Astrocyte (in vitro differentiated cells and primary cell): ENCODE results near the gene CLSTN3. TPM values are rescaled to one million over a fixed set of nuclear protein-coding genes. Genes with fewer than 3 reads are reported as not detected.

Experiments used
- DNase-seq: peaks from one replicate; pipeline ENCODE4 v3.0.0-alpha.2; 2010; ENCODE audit warnings: low read depth
- FAIRE-seq: peaks from 2 replicates; lab custom pipeline; 2011; peaks lifted over from hg19 to GRCh38; lab: Jason Lieb, UNC
- H2AFZ ChIP-seq: 2 replicates; pipeline ENCODE4 v1.6.0; 2012; ENCODE audit warnings: low read depth, low read length, inconsistent platforms
- H3K27ac ChIP-seq: 2 replicates; pipeline ENCODE4 v1.5.1; 2011; ENCODE audit warnings: low read depth, low read length, inconsistent platforms
- H3K27me3 ChIP-seq: 2 replicates; pipeline ENCODE4 v1.6.0; 2011; ENCODE audit warnings: low read length, inconsistent platforms; ENCODE audit not compliant: insufficient read depth
- H3K36me3 ChIP-seq: 2 replicates; pipeline ENCODE4 v1.5.1; 2011; ENCODE audit warnings: low read length, inconsistent platforms; ENCODE audit not compliant: insufficient read depth
- H3K4me1 ChIP-seq: 2 replicates; pipeline ENCODE4 v1.5.1; 2011; ENCODE audit warnings: low read length, inconsistent platforms; ENCODE audit not compliant: insufficient read depth
- H3K4me2 ChIP-seq: 2 replicates; pipeline ENCODE4 v1.6.0; 2012; ENCODE audit warnings: low read length, inconsistent platforms
- H3K4me3 ChIP-seq: 2 replicates; pipeline ENCODE4 v1.5.1; 2011; ENCODE audit warnings: low read depth, mild to moderate bottlenecking, low read length, inconsistent platforms; ENCODE audit not compliant: insufficient read depth
- H3K79me2 ChIP-seq: 2 replicates; pipeline ENCODE4 v1.6.0; 2012; ENCODE audit warnings: mild to moderate bottlenecking, low read length, inconsistent platforms; ENCODE audit not compliant: insufficient read depth
- H3K9ac ChIP-seq: 2 replicates; pipeline ENCODE4 v1.6.0; 2012; ENCODE audit warnings: mild to moderate bottlenecking, low read length, inconsistent platforms
- H3K9me3 ChIP-seq: 2 replicates; pipeline ENCODE4 v1.5.1; 2012; ENCODE audit warnings: low read depth, mild to moderate bottlenecking, low read length, inconsistent platforms; ENCODE audit not compliant: insufficient read depth
- H4K20me1 ChIP-seq: 2 replicates; pipeline ENCODE4 v1.6.0; 2012; ENCODE audit warnings: low read length, inconsistent platforms; ENCODE audit not compliant: insufficient read depth
- H3K27ac Mint-ChIP-seq: one replicate; pipeline ENCODE4 v1.8.0; 2021; ENCODE audit warnings: mild to moderate bottlenecking, mixed read lengths; ENCODE audit not compliant: unreplicated experiment
- H3K27me3 Mint-ChIP-seq: one replicate; pipeline ENCODE4 v1.8.0; 2021; ENCODE audit warnings: low read depth, mixed read lengths; ENCODE audit not compliant: unreplicated experiment
- H3K36me3 Mint-ChIP-seq: one replicate; pipeline ENCODE4 v1.8.0; 2021; ENCODE audit warnings: low read depth, mixed read lengths; ENCODE audit not compliant: unreplicated experiment
- H3K4me1 Mint-ChIP-seq: one replicate; pipeline ENCODE4 v1.8.0; 2021; ENCODE audit warnings: low read depth, mixed read lengths; ENCODE audit not compliant: unreplicated experiment
- H3K4me3 Mint-ChIP-seq: one replicate; pipeline ENCODE4 v1.8.0; 2021; ENCODE audit warnings: mild to moderate bottlenecking, moderate library complexity, mixed read lengths; ENCODE audit not compliant: unreplicated experiment
- H3K9me3 Mint-ChIP-seq: one replicate; pipeline ENCODE4 v1.8.0; 2021; ENCODE audit warnings: mild to moderate bottlenecking, mixed read lengths; ENCODE audit not compliant: unreplicated experiment
- CTCF ChIP-seq: IDR thresholded peaks from 2 replicates; pipeline ENCODE4 v1.5.1; 2011; ENCODE audit warnings: low read depth, mild to moderate bottlenecking, inconsistent platforms, low read length, moderate library complexity; ENCODE audit not compliant: insufficient read depth
- EZH2 ChIP-seq: IDR thresholded peaks from 2 replicates; pipeline ENCODE4 v1.6.1; 2012; ENCODE audit warnings: mild to moderate bottlenecking, low read length, inconsistent platforms; ENCODE audit not compliant: insufficient read depth
- total RNA-seq: library from RNA; stranded (reverse); gene quantifications from 2 replicates; pipeline ENCODE4 v1.2.1, GENCODE V29; 2021

The CLSTN3 gene
- total RNA-seq, 1 donor from 2014 or later, result 29.6 TPM

GRCh38 chr12:7190268-7191055 lies 60.3 kb downstream of the CLSTN3 start:
- Histone ChIP-seq H3K4me3 (peak overlapping the region; percentile 86), H3K79me2 (peaks cover 6% of the 10 kb centered on the region), H3K36me3 (peaks cover 9% of the 10 kb centered on the region), H2AFZ (peak overlapping the region; percentile 90), H3K27ac (peak overlapping the region; percentile 93), H3K4me2 (peak overlapping the region; percentile 100), H4K20me1 (peaks cover under 1% of the 10 kb centered on the region), H3K9ac (peak overlapping the region; percentile 96), H3K4me1 (peaks cover 20% of the 10 kb centered on the region), H3K9me3 (no peaks in the 10 kb centered on the region), H3K27me3 (no peaks in the 10 kb centered on the region)
- peaks cover 3% of the 10 kb centered on the region for H3K9me3 Mint-ChIP-seq
- FAIRE-seq (no peak), DNase-seq (peak; percentile 8)
- peak overlapping the region; percentile 38 for H3K27ac Mint-ChIP-seq
- peaks cover 9% of the 10 kb centered on the region for H3K36me3 Mint-ChIP-seq
- peak overlapping the region; percentile 92 for H3K4me3 Mint-ChIP-seq
- H3K27me3 Mint-ChIP-seq, result no peaks in the 10 kb centered on the region
- TF ChIP-seq EZH2 (no peak), CTCF (no peak)
- peaks cover 5% of the 10 kb centered on the region for H3K4me1 Mint-ChIP-seq

GRCh38 chr12:7193674-7194073 lies 63.5 kb downstream of the CLSTN3 start:
- Mint-ChIP-seq H3K27ac (no peak overlapping the region), H3K9me3 (no peaks in the 10 kb centered on the region), H3K36me3 (peaks cover 15% of the 10 kb centered on the region), H3K4me3 (no peak overlapping the region), H3K4me1 (peaks cover 3% of the 10 kb centered on the region), H3K27me3 (no peaks in the 10 kb centered on the region)
- Histone ChIP-seq H3K4me3 (no peak overlapping the region), H3K4me2 (no peak overlapping the region), H4K20me1 (peaks cover 7% of the 10 kb centered on the region), H3K27ac (no peak overlapping the region), H3K36me3 (peaks cover 12% of the 10 kb centered on the region), H3K9ac (no peak overlapping the region), H3K9me3 (no peaks in the 10 kb centered on the region), H3K27me3 (no peaks in the 10 kb centered on the region), H3K79me2 (peaks cover 6% of the 10 kb centered on the region), H3K4me1 (peaks cover 15% of the 10 kb centered on the region), H2AFZ (no peak overlapping the region)
- DNase-seq (no peak), FAIRE-seq (no peak)
- no peak for TF ChIP-seq CTCF
- TF ChIP-seq EZH2, result no peak

GRCh38 chr12:7197841-7198240 lies 67.7 kb downstream of the CLSTN3 start:
- H3K79me2 ChIP-seq, result no peaks in the 10 kb centered on the region
- no peak overlapping the region for H3K4me3 ChIP-seq
- H3K4me1 ChIP-seq, result no peaks in the 10 kb centered on the region
- H4K20me1 ChIP-seq, result peaks cover 7% of the 10 kb centered on the region
- peaks cover 32% of the 10 kb centered on the region for H3K36me3 Mint-ChIP-seq
- H3K4me2 ChIP-seq, result no peak overlapping the region
- H3K9ac ChIP-seq, result no peak overlapping the region
- no peak overlapping the region for H3K4me3 Mint-ChIP-seq
- no peak overlapping the region for H3K27ac ChIP-seq
- no peaks in the 10 kb centered on the region for H3K4me1 Mint-ChIP-seq
- H3K27me3 ChIP-seq, result no peaks in the 10 kb centered on the region
- H3K27me3 Mint-ChIP-seq, result no peaks in the 10 kb centered on the region
- no peak for TF ChIP-seq CTCF
- no peak for TF ChIP-seq EZH2
- H3K9me3 Mint-ChIP-seq, result peaks cover 8% of the 10 kb centered on the region
- H3K36me3 ChIP-seq, result peaks cover 21% of the 10 kb centered on the region
- DNase-seq (no peak), FAIRE-seq (no peak)
- H2AFZ ChIP-seq, result no peak overlapping the region
- no peak overlapping the region for H3K27ac Mint-ChIP-seq
- no peaks in the 10 kb centered on the region for H3K9me3 ChIP-seq
